ENCODE data around the gene PDIK1L. TPM values are rescaled to one million over a fixed set of nuclear protein-coding genes. Genes with fewer than 3 reads are reported as not detected.

The PDIK1L gene
- total and polyA plus RNA-seq, 2 of the 8 experiments (the other 6 are each of a cell fraction or from before 2014, with no cell fraction given), result 0.95 to 4.5 TPM

DNA sequence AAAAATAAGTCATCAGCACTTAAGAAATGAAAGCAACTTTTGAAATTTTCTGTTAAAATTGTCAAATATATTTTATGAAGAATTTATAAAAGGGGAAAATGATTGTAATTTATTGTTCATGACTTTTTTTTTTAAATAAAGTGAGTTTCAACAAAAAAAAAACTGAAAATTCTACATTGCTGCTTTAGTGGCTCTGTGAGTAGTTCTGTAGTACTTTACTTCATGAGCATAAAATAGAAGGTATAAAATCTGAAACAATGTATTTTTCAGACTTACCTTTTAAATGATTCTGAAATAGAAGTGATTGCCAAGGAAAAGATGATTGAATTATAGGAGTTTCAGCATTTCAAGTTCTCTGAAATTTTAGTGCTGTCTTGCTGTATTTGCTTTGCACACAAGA lies 13.8 kb downstream of the PDIK1L start:
- Histone ChIP-seq H2BK5ac (ENCODE audit: low read depth, low read length) (no peak overlapping the region), H3K23me2 (ENCODE audit: low read depth, low read length) (no peaks in the 10 kb centered on the region; the same call in 1 of the 2 replicates), H3K14ac (ENCODE audit: insufficient read length) (no peak overlapping the region), H3K4me2 (ENCODE audit: insufficient read depth in 1 of 2, low read depth in 2 of 2, low read length in 2 of 2) (no peak overlapping the region), H3K4me1 (replicated peaks in 1 of 4; ENCODE audit: control insufficient read depth in 3 of 4, insufficient read depth in 4 of 4, low read length in 3 of 4) (no peaks in the 10 kb centered on the region), H4K8ac (ENCODE audit: extremely low read depth, insufficient read depth, low read length) (no peak overlapping the region), H3K36me3 (ENCODE audit: control insufficient read depth in 2 of 4, insufficient read depth in 4 of 4, low read length in 3 of 4) (peaks cover 0 to 9% (median 0%) of the 10 kb centered on the region in 4 experiments; a peak in 2 of 8 replicates), H2BK120ac (replicated peaks; ENCODE audit: low read depth, low read length) (no peak overlapping the region), H3K4me3 (ENCODE audit: extremely low read depth in 1 of 4, insufficient read depth in 2 of 4, low read depth in 3 of 4, low read length in 4 of 4) (no peak overlapping the region), H4K20me1 (replicated peaks in 1 of 2; ENCODE audit: control insufficient read depth in 1 of 2, insufficient read depth in 2 of 2, low read length in 2 of 2) (peaks cover 0 to 2% of the 10 kb centered on the region in 2 experiments), H3K27me3 (replicated peaks in 1 of 4; ENCODE audit: control insufficient read depth in 3 of 4, extremely low read depth in 1 of 4, insufficient read depth in 3 of 4, low read length in 3 of 4) (no peaks in the 10 kb centered on the region), H3K4ac (replicated peaks; ENCODE audit: insufficient read length, low read depth, low read length) (no peak overlapping the region), H2BK12ac (ENCODE audit: low read depth, low read length) (no peak overlapping the region), H2AFZ (ENCODE audit: low read length) (no peak overlapping the region), H3K18ac (ENCODE audit: extremely low read depth, low read length) (no peak overlapping the region), H3K56ac (replicated peaks; ENCODE audit: insufficient read length, low read depth, low read length) (no peak overlapping the region), H3K9me3 (ENCODE audit: insufficient read depth in 2 of 2, low read depth in 1 of 2, low read length in 1 of 2) (no peaks in the 10 kb centered on the region), H3K79me2 (ENCODE audit: control insufficient read depth in 1 of 2, insufficient read depth in 2 of 2, low read length in 2 of 2) (no peaks in the 10 kb centered on the region), H3K9ac (replicated peaks in 1 of 4; ENCODE audit: extremely low read depth in 1 of 4, low read depth in 3 of 4, low read length in 3 of 4) (no peak overlapping the region), H3K27ac (ENCODE audit: low read depth, low read length) (no peak overlapping the region), H2BK15ac (ENCODE audit: low read length) (no peak overlapping the region), H3K23ac (ENCODE audit: insufficient read length) (no peak overlapping the region), H4K5ac (ENCODE audit: insufficient read length, low read depth, low read length) (no peak overlapping the region), H2BK20ac (ENCODE audit: low read length) (no peak overlapping the region), H2AK5ac (ENCODE audit: low read depth, low read length) (no peak overlapping the region), H4K91ac (replicated peaks; ENCODE audit: insufficient read length, low read length) (no peak overlapping the region), H3K79me1 (ENCODE audit: low read depth, low read length) (no peaks in the 10 kb centered on the region)
- TF ChIP-seq JUN (IDR thresholded peaks at IDR 0.05; ENCODE audit: low read depth, low read length), result no peak
- no peak for TF ChIP-seq ZNF274 (IDR thresholded peaks at IDR 0.05; ENCODE audit: borderline replicate concordance, extremely low read depth, low read length)
- no peak for TF ChIP-seq KDM4A (IDR thresholded peaks at IDR 0.05; ENCODE audit: low read depth, low read length, severe bottlenecking)
- TF ChIP-seq SP2 (IDR thresholded peaks at IDR 0.05; ENCODE audit: low read length), result no peak
- TF ChIP-seq RFX5 (IDR thresholded peaks at IDR 0.05; ENCODE audit: borderline replicate concordance, low read depth, low read length), result no peak
- POLR2A ChIA-PET (ENCODE audit: partially characterized antibody), result no interaction called here
- FAIRE-seq (no peak), DNase-seq (ENCODE audit: low read depth in 1 of 2, low spot score in 2 of 2) (no peak)
- CTCF ChIA-PET (ENCODE audit: partially characterized antibody), result interaction anchor here (1.3 to 4.2 kb wide), 3 partner anchors 14 to 19 kb away, joined by 4 to 44 read pairs (median 6); no protein-coding TSS in a partner anchor
